Astrocyte (in vitro differentiated cells and primary cell): ENCODE results near the gene SUGCT. TPM values are rescaled to one million over a fixed set of nuclear protein-coding genes. Genes with fewer than 3 reads are reported as not detected.

ENCODE experiments used
- DNase-seq: peaks from one replicate; pipeline ENCODE4 v3.0.0-alpha.2; 2010; ENCODE audit warnings: low read depth
- FAIRE-seq: peaks from 2 replicates; lab custom pipeline; 2011; peaks lifted over from hg19 to GRCh38; lab: Jason Lieb, UNC
- H2AFZ ChIP-seq: 2 replicates; pipeline ENCODE4 v1.6.0; 2012; ENCODE audit warnings: low read depth, low read length, inconsistent platforms
- H3K27ac ChIP-seq: 2 replicates; pipeline ENCODE4 v1.5.1; 2011; ENCODE audit warnings: low read depth, low read length, inconsistent platforms
- H3K27me3 ChIP-seq: 2 replicates; pipeline ENCODE4 v1.6.0; 2011; ENCODE audit warnings: low read length, inconsistent platforms; ENCODE audit not compliant: insufficient read depth
- H3K36me3 ChIP-seq: 2 replicates; pipeline ENCODE4 v1.5.1; 2011; ENCODE audit warnings: low read length, inconsistent platforms; ENCODE audit not compliant: insufficient read depth
- H3K4me1 ChIP-seq: 2 replicates; pipeline ENCODE4 v1.5.1; 2011; ENCODE audit warnings: low read length, inconsistent platforms; ENCODE audit not compliant: insufficient read depth
- H3K4me2 ChIP-seq: 2 replicates; pipeline ENCODE4 v1.6.0; 2012; ENCODE audit warnings: low read length, inconsistent platforms
- H3K4me3 ChIP-seq: 2 replicates; pipeline ENCODE4 v1.5.1; 2011; ENCODE audit warnings: low read depth, mild to moderate bottlenecking, low read length, inconsistent platforms; ENCODE audit not compliant: insufficient read depth
- H3K79me2 ChIP-seq: 2 replicates; pipeline ENCODE4 v1.6.0; 2012; ENCODE audit warnings: mild to moderate bottlenecking, low read length, inconsistent platforms; ENCODE audit not compliant: insufficient read depth
- H3K9ac ChIP-seq: 2 replicates; pipeline ENCODE4 v1.6.0; 2012; ENCODE audit warnings: mild to moderate bottlenecking, low read length, inconsistent platforms
- H3K9me3 ChIP-seq: 2 replicates; pipeline ENCODE4 v1.5.1; 2012; ENCODE audit warnings: low read depth, mild to moderate bottlenecking, low read length, inconsistent platforms; ENCODE audit not compliant: insufficient read depth
- H4K20me1 ChIP-seq: 2 replicates; pipeline ENCODE4 v1.6.0; 2012; ENCODE audit warnings: low read length, inconsistent platforms; ENCODE audit not compliant: insufficient read depth
- H3K27ac Mint-ChIP-seq: one replicate; pipeline ENCODE4 v1.8.0; 2021; ENCODE audit warnings: mild to moderate bottlenecking, mixed read lengths; ENCODE audit not compliant: unreplicated experiment
- H3K27me3 Mint-ChIP-seq: one replicate; pipeline ENCODE4 v1.8.0; 2021; ENCODE audit warnings: low read depth, mixed read lengths; ENCODE audit not compliant: unreplicated experiment
- H3K36me3 Mint-ChIP-seq: one replicate; pipeline ENCODE4 v1.8.0; 2021; ENCODE audit warnings: low read depth, mixed read lengths; ENCODE audit not compliant: unreplicated experiment
- H3K4me1 Mint-ChIP-seq: one replicate; pipeline ENCODE4 v1.8.0; 2021; ENCODE audit warnings: low read depth, mixed read lengths; ENCODE audit not compliant: unreplicated experiment
- H3K4me3 Mint-ChIP-seq: one replicate; pipeline ENCODE4 v1.8.0; 2021; ENCODE audit warnings: mild to moderate bottlenecking, moderate library complexity, mixed read lengths; ENCODE audit not compliant: unreplicated experiment
- H3K9me3 Mint-ChIP-seq: one replicate; pipeline ENCODE4 v1.8.0; 2021; ENCODE audit warnings: mild to moderate bottlenecking, mixed read lengths; ENCODE audit not compliant: unreplicated experiment
- CTCF ChIP-seq: IDR thresholded peaks from 2 replicates; pipeline ENCODE4 v1.5.1; 2011; ENCODE audit warnings: low read depth, mild to moderate bottlenecking, inconsistent platforms, low read length, moderate library complexity; ENCODE audit not compliant: insufficient read depth
- EZH2 ChIP-seq: IDR thresholded peaks from 2 replicates; pipeline ENCODE4 v1.6.1; 2012; ENCODE audit warnings: mild to moderate bottlenecking, low read length, inconsistent platforms; ENCODE audit not compliant: insufficient read depth
- total RNA-seq: library from RNA; stranded (reverse); gene quantifications from 2 replicates; pipeline ENCODE4 v1.2.1, GENCODE V29; 2021

The SUGCT gene
- total RNA-seq, 1 donor from 2014 or later: 15.5 TPM

- Histone ChIP-seq H2AFZ (peak overlapping the region; percentile 87), H4K20me1 (no peaks in the 10 kb centered on the region), H3K36me3 (no peaks in the 10 kb centered on the region), H3K4me2 (peak overlapping the region; percentile 11), H3K27ac (no peak overlapping the region), H3K4me1 (no peaks in the 10 kb centered on the region), H3K4me3 (no peak overlapping the region), H3K9me3 (no peaks in the 10 kb centered on the region), H3K79me2 (no peaks in the 10 kb centered on the region), H3K27me3 (no peaks in the 10 kb centered on the region), H3K9ac (no peak overlapping the region)
- peak overlapping the region; percentile 70 for H3K27ac Mint-ChIP-seq
- DNase-seq (peak; percentile 39), FAIRE-seq (peak; percentile 60)
- no peaks in the 10 kb centered on the region for H3K27me3 Mint-ChIP-seq
- peaks cover 6% of the 10 kb centered on the region for H3K36me3 Mint-ChIP-seq
- H3K9me3 Mint-ChIP-seq: peaks cover 2% of the 10 kb centered on the region
- TF ChIP-seq EZH2 (no peak), CTCF (peak; percentile 74)
- no peak overlapping the region for H3K4me3 Mint-ChIP-seq
- H3K4me1 Mint-ChIP-seq: peaks cover 2% of the 10 kb centered on the region
Observed at GRCh38 chr7:40604601-40605438, 470.0 kb downstream of the SUGCT start.

- Histone ChIP-seq H3K9me3 (no peaks in the 10 kb centered on the region), H3K79me2 (no peaks in the 10 kb centered on the region), H2AFZ (no peak overlapping the region), H3K36me3 (no peaks in the 10 kb centered on the region), H3K9ac (no peak overlapping the region), H3K4me2 (no peak overlapping the region), H3K27ac (no peak overlapping the region), H3K27me3 (no peaks in the 10 kb centered on the region), H3K4me3 (no peak overlapping the region), H4K20me1 (no peaks in the 10 kb centered on the region), H3K4me1 (no peaks in the 10 kb centered on the region)
- no peak for DNase-seq
- no peaks in the 10 kb centered on the region for H3K9me3 Mint-ChIP-seq
- no peak overlapping the region for H3K4me3 Mint-ChIP-seq
- FAIRE-seq: no peak
- TF ChIP-seq CTCF: no peak
- no peak for TF ChIP-seq EZH2
- H3K27me3 Mint-ChIP-seq: no peaks in the 10 kb centered on the region
- H3K36me3 Mint-ChIP-seq: peaks cover 2% of the 10 kb centered on the region
- H3K27ac Mint-ChIP-seq: no peak overlapping the region
- H3K4me1 Mint-ChIP-seq: peaks cover 3% of the 10 kb centered on the region
Observed at GRCh38 chr7:40608321-40609075, 473.7 kb downstream of the SUGCT start.
